ENCODE results near the gene GRIP2.

GRIP2 gene

GRCh38 chr3:14536837-14537589, 3.1 kb downstream of the GRIP2 start:
- TF ChIP-seq CTCF (IDR thresholded peaks at IDR 0.05; ENCODE audit: low read depth, low read length) (no peak), MAX (IDR thresholded peaks at IDR 0.05; ENCODE audit: low read depth, low read length) (no peak), POLR2A (IDR thresholded peaks at IDR 0.05; ENCODE audit: extremely low read depth, insufficient read length) (no peak), MYC (IDR thresholded peaks at IDR 0.05; ENCODE audit: low read depth, low read length) (no peak)
- no peak overlapping the region for H3K4me3 ChIP-seq (ENCODE audit: low read depth, low read length)
- DNase-seq (ENCODE audit: low read depth): no peak

- TF ChIP-seq CTCF (IDR thresholded peaks at IDR 0.05; ENCODE audit: low read depth, low read length) (no peak), MYC (IDR thresholded peaks at IDR 0.05; ENCODE audit: low read depth, low read length) (no peak), MAX (IDR thresholded peaks at IDR 0.05; ENCODE audit: low read depth, low read length) (no peak), POLR2A (IDR thresholded peaks at IDR 0.05; ENCODE audit: extremely low read depth, insufficient read length) (no peak)
- DNase-seq (ENCODE audit: low read depth): no peak
- no peak overlapping the region for H3K4me3 ChIP-seq (ENCODE audit: low read depth, low read length)
Measured at GRCh38 chr3:14536055-14536815, 3.9 kb downstream of the GRIP2 start.

GRCh38 chr3:14535616-14536015, 4.5 kb downstream of the GRIP2 start:
- no peak for DNase-seq (ENCODE audit: low read depth)
- TF ChIP-seq CTCF (IDR thresholded peaks at IDR 0.05; ENCODE audit: low read depth, low read length): no peak
- no peak for TF ChIP-seq POLR2A (IDR thresholded peaks at IDR 0.05; ENCODE audit: extremely low read depth, insufficient read length)
- no peak for TF ChIP-seq MYC (IDR thresholded peaks at IDR 0.05; ENCODE audit: low read depth, low read length)
- TF ChIP-seq MAX (IDR thresholded peaks at IDR 0.05; ENCODE audit: low read depth, low read length): no peak
- no peak overlapping the region for H3K4me3 ChIP-seq (ENCODE audit: low read depth, low read length)

GRCh38 chr3:14534516-14535191, 5.5 kb downstream of the GRIP2 start:
- no peak for DNase-seq (ENCODE audit: low read depth)
- no peak for TF ChIP-seq MYC (IDR thresholded peaks at IDR 0.05; ENCODE audit: low read depth, low read length)
- TF ChIP-seq CTCF (IDR thresholded peaks at IDR 0.05; ENCODE audit: low read depth, low read length): no peak
- no peak for TF ChIP-seq MAX (IDR thresholded peaks at IDR 0.05; ENCODE audit: low read depth, low read length)
- no peak for TF ChIP-seq POLR2A (IDR thresholded peaks at IDR 0.05; ENCODE audit: extremely low read depth, insufficient read length)

GRCh38 chr3:14533457-14533958, 6.6 kb downstream of the GRIP2 start:
- no peak overlapping the region for H3K4me3 ChIP-seq (ENCODE audit: low read depth, low read length)
- TF ChIP-seq CTCF (IDR thresholded peaks at IDR 0.05; ENCODE audit: low read depth, low read length) (no peak), POLR2A (IDR thresholded peaks at IDR 0.05; ENCODE audit: extremely low read depth, insufficient read length) (no peak), MYC (IDR thresholded peaks at IDR 0.05; ENCODE audit: low read depth, low read length) (no peak), MAX (IDR thresholded peaks at IDR 0.05; ENCODE audit: low read depth, low read length) (no peak)
- DNase-seq (ENCODE audit: low read depth): no peak

More at GRCh38 chr3:14534516-14535191, 5.5 kb downstream of the GRIP2 start:
- H3K4me3 ChIP-seq (ENCODE audit: low read depth, low read length): no peak overlapping the region
